ENCODE measurements around the gene CDC42SE2.
"Not testable (repeated sequence)": the region's sequence is repeated elsewhere in the genome, so short reads cannot be mapped to it uniquely, and the experiment has no call there.

Gene CDC42SE2

GRCh38 chr5:131303537-131303936 lies 39.7 kb downstream of the CDC42SE2 start:
- H3K27ac ChIP-seq = no peak overlapping the region

GRCh38 chr5:131304414-131304813 lies 40.6 kb downstream of the CDC42SE2 start:
- H3K27ac ChIP-seq = no peak overlapping the region
- no peak overlapping the region for H3K4me3 ChIP-seq

More at GRCh38 chr5:131303537-131303936, 39.7 kb downstream of the CDC42SE2 start:
- H3K4me3 ChIP-seq = no peak overlapping the region

- Histone ChIP-seq H3K27ac (no peak overlapping the region), H3K4me3 (no peak overlapping the region)
Observed at GRCh38 chr5:131305138-131305689, 41.4 kb downstream of the CDC42SE2 start.

- H3K4me3 ChIP-seq = no peak overlapping the region
- no peak overlapping the region for H3K27ac ChIP-seq
Observed at GRCh38 chr5:131305906-131306305, 42.1 kb downstream of the CDC42SE2 start.

- peak overlapping the region in 6 of 7 experiments; percentile 5 to 35 (median 20) for H3K4me3 ChIP-seq
Observed at GRCh38 chr5:131312235-131312772, 48.5 kb downstream of the CDC42SE2 start.

GRCh38 chr5:131316026-131316425 lies 52.2 kb downstream of the CDC42SE2 start:
- Histone ChIP-seq H3K27ac (no peak overlapping the region), H3K4me3 (no peak overlapping the region)

More at GRCh38 chr5:131312235-131312772, 48.5 kb downstream of the CDC42SE2 start:
- peak overlapping the region in 2 of 21 experiments; percentile 22 to 29 for H3K27ac ChIP-seq

GRCh38 chr5:131316822-131317221 lies 53.0 kb downstream of the CDC42SE2 start:
- Histone ChIP-seq H3K4me3 (no peak overlapping the region), H3K27ac (no peak overlapping the region)

- H3K4me3 ChIP-seq = no peak overlapping the region
Observed at GRCh38 chr5:131318455-131318854, 54.6 kb downstream of the CDC42SE2 start.

GRCh38 chr5:131321066-131321465 lies 57.2 kb downstream of the CDC42SE2 start:
- Histone ChIP-seq H3K4me3 (no peak overlapping the region), H3K27ac (no peak overlapping the region)

More at GRCh38 chr5:131318455-131318854, 54.6 kb downstream of the CDC42SE2 start:
- no peak overlapping the region for H3K27ac ChIP-seq

GRCh38 chr5:131322926-131323325 lies 59.1 kb downstream of the CDC42SE2 start:
- H3K4me3 ChIP-seq = no peak overlapping the region
- H3K27ac ChIP-seq = no peak overlapping the region

- Histone ChIP-seq H3K27ac (no peak overlapping the region), H3K4me3 (no peak overlapping the region)
Observed at GRCh38 chr5:131323378-131323777, 59.5 kb downstream of the CDC42SE2 start.

GRCh38 chr5:131324303-131324702 lies 60.5 kb downstream of the CDC42SE2 start:
- Histone ChIP-seq H3K4me3 (no peak overlapping the region), H3K27ac (no peak overlapping the region)

GRCh38 chr5:131328536-131329285 lies 64.9 kb downstream of the CDC42SE2 start:
- no peak overlapping the region for H3K27ac ChIP-seq
- no peak overlapping the region for H3K4me3 ChIP-seq

GRCh38 chr5:131329286-131329560 lies 65.4 kb downstream of the CDC42SE2 start:
- Histone ChIP-seq H3K27ac (no peak overlapping the region), H3K4me3 (no peak overlapping the region)

GRCh38 chr5:131330031-131330430 lies 66.2 kb downstream of the CDC42SE2 start:
- H3K4me3 ChIP-seq = no peak overlapping the region
- H3K27ac ChIP-seq = no peak overlapping the region

GRCh38 chr5:131335756-131336155 lies 71.9 kb downstream of the CDC42SE2 start:
- H3K27ac ChIP-seq, H3K4me3 ChIP-seq: not testable (repeated sequence)

- not testable (repeated sequence) for H3K4me3 ChIP-seq, H3K27ac ChIP-seq
Observed at GRCh38 chr5:131336801-131337200, 72.9 kb downstream of the CDC42SE2 start.

GRCh38 chr5:131337240-131338050 lies 73.6 kb downstream of the CDC42SE2 start:
- not testable (repeated sequence) for H3K27ac ChIP-seq, H3K4me3 ChIP-seq

- H3K4me3 ChIP-seq = no peak overlapping the region
Observed at GRCh38 chr5:131338051-131338453, 74.2 kb downstream of the CDC42SE2 start.

GRCh38 chr5:131344288-131344687 lies 80.4 kb downstream of the CDC42SE2 start:
- not testable (repeated sequence) for H3K4me3 ChIP-seq, H3K27ac ChIP-seq

More at GRCh38 chr5:131338051-131338453, 74.2 kb downstream of the CDC42SE2 start:
- H3K27ac ChIP-seq = no peak overlapping the region

Data from skin epidermis (tissue), 12 donors.